NK-92 (cell line): ENCODE results near the gene ZNF32.

Source experiments
- DNase-seq: peaks from one replicate; lab custom pipeline; 2025; ENCODE audit not compliant: unreplicated experiment; lab: John Stamatoyannopoulos, UW

ZNF32 gene

DNA sequence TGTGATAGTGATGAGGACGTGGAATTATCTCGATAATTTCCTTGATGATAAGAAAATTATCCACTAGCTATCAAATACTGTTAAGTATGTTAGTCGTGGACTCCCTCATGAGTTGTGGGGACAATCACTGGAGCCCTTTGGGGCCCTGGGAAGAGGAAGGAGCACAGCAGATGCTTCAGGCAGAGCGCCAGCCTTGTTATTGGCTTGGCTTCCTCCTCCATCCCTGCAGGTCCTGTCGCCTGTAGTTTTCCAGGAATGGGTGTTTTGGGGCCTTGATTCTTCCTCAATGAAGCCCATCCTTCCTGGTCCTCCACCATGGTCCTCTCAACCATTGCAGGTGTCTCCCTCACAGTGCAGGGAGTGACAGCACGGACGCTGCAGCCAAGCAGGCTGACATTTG lies 32.5 kb upstream of the ZNF32 start:
- no peak for DNase-seq

DNA sequence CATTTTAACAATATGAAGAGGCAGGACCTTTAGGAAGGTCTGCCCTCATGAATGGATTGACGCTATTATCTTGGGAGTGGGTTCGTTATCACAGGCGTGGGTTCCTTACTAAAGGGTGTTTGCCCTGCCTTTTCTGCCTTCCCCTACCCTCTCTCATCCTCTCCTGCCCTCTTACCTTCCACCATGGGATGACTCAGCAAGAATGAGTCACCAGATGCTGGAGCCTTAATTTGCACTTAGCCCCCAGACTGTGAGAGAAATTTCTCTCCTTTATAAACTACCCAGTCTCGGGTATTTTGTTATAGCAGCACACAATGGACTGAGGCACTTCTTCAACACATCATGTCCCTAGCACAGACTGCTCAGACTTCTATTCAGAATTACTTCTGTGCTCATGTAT lies 31.4 kb upstream of the ZNF32 start:
- DNase-seq: no peak

DNA sequence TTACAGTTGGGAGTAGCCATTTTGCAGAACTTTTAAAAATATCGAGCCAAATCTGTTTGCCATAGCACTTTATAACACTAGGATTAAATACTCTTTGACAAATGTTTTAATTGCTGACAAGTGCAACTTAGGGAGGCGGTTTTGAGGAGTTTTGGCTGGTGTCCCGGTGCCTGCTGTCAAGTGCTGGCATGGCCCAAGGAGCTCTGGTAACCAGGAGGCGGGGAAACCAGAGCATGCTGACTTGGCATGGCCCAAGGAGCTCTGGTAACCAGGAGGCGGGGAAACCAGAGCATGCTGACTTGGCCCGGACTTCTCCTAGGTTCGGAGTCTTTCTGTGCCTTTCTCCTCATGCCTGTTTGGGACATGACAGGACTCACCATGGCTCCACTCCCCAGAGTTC lies 30.8 kb upstream of the ZNF32 start:
- no peak for DNase-seq

DNA sequence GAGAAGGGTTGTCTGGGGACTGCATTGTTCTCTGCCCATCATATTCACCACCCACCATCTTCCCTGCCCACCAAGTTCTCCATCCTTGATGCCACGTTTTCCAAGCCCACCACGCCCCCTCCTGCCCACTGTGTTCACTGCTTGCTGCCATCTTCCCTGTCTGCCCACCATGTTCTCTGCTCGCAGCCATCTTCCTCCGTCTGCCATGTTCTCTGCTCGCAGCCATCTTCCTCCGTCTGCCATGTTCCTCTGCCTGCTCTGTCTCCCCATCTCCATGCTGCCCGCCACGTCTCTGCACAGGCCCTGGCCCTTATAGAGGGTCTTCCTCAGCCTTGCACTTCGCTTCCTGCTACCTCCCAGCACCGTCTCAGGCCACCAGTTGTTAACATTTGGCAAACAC lies 30.0 kb upstream of the ZNF32 start:
- no peak for DNase-seq

DNA sequence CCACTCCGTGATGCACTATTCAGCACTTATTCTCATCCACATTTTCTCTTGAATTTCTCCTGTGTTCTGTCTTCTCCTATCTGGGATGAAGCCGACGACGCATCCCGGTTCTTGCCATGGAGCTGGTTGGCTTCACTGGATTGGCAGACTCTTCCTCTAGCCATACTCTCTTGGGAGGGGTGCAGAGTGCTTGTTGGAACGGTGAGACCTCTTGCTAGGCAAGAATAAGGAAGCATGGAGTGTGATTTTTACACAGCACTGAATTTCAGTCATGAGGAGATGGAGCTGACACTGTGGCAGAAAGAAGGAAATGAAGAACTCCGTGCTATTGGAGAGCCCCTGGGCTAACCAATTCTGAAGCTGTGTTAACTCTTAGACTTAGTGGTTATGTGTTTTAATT lies 28.2 kb upstream of the ZNF32 start:
- DNase-seq: no peak

DNA sequence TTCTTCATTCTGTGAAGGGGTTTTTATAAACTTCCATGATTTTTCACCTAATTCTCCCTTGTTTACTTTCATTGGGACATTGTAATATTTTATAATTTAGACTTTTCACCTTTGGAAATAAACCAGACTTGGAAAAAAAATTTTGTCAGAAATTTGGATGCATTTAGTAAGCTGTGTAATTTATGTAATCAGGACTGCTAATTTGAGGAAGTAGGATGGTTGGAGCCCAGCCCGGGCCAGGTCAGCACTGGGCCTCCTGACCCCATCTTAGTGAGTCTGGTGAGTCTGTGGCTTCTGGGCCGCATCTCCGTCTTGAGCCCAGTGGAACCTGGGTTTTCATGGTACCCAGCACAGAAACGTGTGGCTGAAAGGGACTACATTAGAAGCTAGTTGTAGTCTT lies 27.6 kb upstream of the ZNF32 start:
- DNase-seq: no peak

DNA sequence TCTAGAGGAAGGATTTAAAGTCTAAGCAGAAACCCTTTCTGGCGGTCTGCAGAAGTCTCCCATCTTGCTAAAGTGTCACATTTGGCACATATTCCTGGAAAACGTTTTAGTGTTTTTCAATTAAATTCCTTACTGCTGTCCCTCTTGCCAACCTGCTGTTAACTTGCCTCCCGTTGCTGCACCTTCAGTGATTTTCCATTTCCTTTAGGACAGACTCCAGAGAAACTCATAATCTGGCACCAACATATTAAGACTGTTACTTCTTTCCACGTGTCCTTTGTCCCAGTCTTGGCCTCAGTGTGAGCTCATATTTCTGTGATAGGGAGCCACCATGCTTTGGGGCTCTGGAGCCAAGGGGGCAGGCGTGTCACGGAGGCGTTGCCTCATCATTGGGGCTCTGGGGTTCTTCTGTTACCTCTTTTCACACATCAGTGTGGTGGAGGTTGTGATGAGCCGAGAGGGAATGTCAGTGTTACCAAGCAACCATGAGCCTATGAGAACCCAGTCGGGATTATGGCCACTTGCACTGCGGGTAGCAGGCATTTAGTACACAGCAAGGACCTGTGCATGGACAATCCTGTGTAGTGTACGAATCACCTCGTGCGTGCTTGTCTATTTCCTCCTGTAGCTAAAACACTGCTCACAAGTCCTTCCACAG lies 26.0 kb upstream of the ZNF32 start:
- no peak for DNase-seq

DNA sequence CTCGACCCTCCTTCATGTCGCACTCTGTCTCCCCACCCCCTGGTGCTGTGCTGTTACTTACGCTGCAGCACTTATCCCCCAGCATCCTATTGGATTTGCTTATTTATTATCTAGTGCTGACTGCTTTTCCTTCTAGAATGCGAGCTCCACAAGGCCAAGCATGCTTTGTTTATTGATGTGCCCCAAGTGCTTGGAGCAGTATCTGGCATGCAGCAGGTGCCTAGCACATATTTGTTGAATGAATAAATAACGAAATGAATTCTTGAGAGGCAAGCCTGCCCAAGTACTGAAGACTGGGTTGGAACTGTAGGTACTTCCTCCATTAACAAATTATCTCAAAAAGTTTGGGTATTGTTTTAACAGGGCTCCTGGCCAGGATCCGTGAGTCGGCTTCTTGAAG lies 24.8 kb upstream of the ZNF32 start:
- DNase-seq: no peak

DNA sequence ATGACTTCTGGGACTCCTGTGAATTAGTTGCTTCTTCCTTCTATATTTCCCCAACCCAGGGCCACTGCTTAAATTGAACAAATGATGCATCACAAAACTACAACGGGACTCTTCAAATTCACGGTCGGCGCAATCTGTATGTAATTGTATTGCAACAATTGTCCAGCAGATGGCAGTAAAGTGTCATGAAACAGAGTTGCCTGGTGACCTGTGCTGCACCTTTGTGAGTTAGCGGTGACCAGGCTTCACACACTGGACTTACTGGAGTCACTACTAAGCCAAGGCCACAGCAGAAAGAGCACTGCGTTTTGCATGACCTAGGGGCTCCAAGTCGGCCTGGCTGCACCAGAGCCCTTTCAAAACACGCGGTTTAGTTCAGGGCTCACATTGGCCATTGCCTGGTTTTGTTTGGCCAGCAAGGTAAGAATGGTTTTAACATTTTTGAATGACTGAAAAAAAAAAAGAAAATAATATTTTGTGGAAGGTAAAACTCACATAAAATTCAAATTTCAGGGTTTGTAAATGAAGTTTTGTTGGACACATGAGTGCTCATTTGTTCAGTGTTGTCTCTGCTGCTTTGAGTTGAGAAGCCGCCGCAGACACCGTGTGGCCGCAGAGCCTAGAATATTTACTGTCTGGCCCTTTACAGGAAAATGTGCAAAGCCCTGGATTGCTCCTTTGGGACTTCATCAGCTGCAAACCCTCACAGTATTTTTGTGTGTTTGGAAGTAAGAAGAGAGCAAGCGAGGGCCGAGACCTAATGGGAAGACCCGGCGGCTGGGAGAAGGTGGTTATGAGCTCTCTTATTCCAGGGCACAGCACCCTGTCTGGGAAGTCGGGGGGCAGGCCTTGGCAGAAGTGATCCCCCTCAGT lies 23.2 kb upstream of the ZNF32 start:
- DNase-seq: no peak

DNA sequence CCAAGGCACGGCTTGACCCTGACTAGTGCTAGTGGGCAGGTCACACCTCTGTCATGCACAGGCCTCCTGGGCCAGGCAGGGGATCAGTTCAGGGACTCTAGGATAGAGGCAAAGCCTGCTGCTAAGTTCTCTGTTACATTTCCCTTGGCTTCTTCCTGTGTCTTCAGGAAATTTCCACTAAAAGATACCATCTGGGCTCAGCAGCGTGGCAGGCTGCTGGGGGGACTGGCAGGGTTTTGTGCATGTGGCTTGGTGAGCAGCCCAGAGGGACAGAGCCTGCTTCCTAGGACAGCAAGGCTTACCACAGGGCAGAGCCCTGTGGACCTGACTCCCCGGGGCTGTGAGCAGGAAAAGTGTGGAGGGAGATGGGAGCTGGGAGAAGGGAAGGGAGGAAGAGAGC lies 20.7 kb upstream of the ZNF32 start:
- no peak for DNase-seq

DNA sequence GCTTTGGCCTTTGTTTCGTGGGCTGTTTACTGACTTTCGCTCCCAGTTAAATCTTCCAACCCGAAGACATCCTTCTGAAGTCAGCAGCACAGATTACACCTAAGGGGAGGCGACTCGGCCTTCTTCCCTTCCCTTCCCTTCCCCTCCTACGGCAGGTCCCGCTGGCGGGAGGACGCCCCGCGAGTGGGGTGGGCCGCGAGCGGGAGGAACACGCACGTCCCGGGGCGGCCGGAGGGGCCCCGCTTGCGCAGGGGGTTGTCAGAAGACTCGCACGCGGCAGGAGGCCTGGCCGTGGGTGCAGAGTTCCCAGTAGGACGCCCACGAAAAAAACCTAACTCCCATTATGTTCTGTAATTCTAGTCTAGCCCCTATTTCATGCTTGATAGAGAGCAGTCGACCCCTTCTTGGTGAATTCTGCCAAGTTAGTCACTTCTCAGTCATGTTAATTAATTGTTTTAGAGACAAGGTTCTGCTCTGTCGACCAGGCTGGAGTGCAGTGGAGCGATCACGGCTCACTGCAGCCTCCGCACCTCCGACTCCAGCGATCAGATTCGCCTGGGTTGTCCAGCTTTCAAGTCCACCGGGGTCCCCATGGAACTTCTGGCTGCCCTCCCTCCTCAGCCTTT lies 19.2 kb upstream of the ZNF32 start:
- DNase-seq: no peak

DNA sequence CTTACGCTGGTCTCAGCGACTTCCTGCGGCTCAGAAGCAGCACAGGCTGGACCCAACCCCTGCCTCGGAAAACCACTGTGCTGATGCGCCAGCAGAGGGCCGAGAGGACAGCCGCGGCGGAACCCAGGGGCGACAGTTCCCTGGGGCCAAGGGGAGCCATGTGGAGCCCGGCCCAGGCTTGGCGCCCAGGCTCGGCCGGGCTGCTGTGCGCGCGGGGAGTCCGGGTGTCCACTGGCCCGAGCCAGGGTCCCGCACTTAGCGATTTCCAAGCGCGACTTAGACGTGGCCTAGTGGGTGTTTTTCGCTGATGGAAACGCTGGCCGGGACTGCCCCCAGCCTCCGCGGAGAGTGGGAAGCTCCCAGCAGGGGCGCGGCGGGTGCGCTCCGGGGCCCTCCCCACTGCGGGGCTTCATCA lies 18.6 kb upstream of the ZNF32 start:
- DNase-seq: no peak

DNA sequence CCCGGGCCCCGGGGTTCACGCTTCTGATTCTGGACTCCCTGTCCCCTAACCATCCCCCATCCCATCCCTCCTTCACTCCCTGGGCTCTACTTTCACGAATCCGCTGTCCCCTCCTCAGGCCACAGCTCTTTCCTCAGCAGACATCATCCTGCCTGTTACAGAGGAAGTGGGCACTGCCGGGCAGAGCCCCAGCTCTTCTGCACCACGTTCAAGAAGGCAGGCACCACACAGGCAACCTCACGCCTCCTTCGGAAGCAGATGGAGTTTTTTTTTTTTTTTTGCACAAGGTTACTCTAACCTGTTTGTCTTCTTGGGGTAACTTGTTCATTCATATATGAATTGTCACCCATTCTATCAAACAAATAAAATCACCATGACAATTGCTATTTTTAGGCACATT lies 17.9 kb upstream of the ZNF32 start:
- DNase-seq: no peak

DNA sequence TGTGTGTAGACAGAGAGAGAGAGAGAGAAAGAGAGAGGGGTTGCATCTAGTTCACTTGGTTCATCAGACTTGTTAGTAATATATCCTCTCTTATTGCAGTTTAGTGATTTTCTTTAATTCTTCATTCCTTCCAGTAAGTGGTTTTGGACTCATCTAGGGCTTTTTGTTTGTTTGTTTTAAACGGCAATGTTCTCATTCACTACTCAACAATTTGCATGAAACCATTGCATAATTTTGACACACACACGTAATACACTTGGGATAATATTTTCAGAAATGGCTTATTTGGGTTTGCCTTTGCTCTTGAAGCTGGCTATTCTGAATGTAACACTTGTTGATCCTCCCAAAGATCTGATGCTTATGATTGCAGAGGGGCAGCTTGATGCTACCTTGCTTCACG lies 16.4 kb upstream of the ZNF32 start:
- DNase-seq: no peak

DNA sequence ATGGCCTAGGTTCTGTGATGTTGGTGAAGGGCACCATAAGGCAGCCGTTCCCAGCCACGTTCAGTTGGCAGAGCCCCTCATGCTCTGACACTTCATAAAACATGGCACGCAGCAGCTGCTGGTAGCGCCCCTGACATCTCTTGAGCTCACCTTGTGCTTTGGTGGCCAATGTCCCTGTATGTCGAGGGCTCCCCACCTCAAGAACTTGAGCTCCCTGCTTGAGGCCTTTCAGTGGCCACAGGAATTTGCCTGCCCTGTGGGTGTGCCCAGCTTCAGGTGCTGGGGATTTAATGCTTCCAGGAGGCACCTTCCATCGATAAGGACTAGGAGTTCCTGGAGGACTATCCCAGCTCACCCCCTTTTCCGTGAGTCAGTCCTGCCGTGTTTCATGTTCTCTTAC lies 9.5 kb upstream of the ZNF32 start:
- DNase-seq: no peak

DNA sequence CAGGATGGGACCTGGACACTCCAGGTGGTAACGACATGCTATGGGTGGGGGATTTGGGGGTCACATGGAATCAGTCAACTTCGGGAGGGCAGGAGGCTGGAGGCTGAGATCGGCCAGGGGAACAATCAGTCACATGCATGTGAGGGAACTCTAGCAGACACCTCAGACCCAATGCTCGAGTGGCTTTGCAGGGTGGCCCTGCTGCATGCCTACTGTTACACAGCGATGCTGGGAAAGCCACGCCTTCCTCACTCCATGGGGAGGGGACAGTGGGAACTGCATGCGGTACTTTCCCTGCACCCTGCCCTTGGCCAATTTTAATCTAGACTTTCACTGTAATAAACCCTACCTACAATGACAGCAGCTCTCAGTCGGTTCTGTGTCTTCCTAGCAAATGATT lies 6.6 kb upstream of the ZNF32 start:
- no peak for DNase-seq

DNA sequence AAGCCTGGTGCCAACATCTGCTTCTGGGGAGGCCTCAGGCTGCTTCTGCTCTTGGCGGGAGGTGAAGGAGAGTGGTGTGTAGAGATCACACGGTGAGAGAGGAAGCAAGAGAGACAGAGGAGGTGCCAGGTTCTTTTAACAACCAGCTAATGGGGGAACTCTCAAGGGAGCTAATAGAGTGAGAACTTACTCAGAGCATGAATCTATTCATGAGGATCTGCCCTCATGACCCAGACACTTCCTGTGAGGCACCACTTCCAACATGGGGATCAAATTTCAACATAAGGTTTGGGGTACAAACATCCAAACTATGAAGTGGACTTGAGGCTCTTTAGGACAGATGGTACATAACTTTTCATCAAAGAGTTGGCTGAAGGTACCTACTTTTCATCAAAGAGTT lies 5.1 kb upstream of the ZNF32 start:
- no peak for DNase-seq

DNA sequence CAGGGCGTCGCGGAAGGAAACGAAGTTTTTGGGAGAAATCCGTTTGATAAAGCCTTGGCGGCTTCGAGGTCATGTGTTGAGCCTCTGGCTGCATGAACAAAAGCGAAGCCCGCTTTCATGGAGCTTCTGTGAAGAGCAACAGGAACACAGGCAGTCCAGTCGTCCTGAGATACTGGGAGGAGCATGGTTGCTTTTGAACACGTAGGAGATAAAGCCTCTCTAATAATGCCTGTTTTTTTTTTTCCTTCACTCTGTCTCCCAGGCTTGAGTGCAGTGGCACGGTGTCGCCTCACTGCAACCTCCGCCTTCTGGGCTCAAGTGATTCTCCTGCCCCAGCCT lies 473 bp upstream of the ZNF32 start:
- no peak for DNase-seq

DNA sequence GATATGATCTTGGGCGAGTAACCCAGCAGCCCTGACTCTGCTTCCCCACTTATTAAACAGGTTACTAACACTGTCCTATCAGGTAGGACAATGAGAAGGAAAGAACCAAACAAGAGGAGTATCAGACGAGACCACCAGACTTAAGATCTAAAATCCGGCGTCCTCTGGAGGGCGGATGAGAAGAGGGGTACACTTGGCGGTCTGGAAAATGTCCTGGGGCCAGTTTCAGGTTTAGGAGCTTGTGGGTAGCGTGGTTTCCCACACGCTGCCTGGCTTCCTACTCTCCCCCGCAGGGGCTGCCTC lies 635 bp downstream of the ZNF32 start:
- DNase-seq: no peak

DNA sequence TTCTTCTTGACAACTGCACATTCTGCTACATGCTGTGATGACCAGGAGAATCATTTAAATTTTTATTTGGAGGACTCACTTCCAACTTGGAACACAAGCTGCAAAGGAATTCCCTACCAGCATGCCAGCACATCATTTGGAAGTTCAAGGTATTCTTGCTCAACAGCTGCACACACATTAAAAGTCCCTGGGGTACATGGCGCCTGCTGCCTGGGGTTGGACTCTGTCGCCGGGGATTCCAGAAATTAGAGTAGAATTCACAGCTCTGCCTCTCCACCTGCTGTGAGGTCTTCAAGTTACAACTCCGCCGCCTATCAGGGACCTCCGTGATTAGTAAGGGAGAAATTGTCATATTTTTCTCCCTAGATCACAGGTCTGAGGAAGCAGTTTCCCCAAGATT lies 1.1 kb downstream of the ZNF32 start:
- DNase-seq: no peak

DNA sequence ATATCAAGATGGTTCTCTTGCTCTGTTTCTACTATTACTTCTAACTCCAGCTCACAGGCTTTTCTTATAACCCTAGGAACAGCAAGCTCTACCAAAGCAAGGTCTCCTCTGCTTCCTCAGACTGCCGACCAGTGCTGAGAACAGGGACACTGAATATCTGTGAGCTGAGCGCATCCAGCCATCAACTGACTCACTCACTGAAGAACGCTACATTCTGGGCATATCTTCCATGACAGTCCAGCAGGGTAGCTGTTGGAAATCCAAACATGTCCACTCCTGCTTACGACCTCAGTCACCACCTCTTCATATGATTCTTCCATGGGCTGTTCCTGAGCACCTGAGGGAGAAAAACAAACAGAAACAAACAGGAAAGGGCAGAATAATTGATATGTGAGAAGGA lies 2.8 kb downstream of the ZNF32 start:
- no peak for DNase-seq

DNA sequence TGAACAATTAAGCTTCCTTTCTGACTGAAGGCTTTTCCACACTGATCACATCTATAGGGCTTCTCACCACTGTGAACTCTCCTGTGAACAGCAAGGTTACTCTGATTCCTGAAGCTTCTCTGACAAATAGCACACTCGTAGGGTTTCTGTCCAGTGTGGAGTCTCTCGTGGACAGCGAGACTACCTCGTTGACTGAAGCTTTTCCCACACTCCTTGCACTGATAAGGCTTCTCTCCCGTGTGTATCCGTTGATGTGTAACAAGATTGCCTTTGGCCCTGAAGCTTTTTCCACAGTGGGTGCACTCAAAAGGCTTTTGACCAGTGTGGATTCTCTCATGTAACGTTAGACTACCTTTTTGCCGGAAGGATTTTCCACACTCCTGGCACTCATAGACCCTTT lies 4.4 kb downstream of the ZNF32 start:
- no peak for DNase-seq

DNA sequence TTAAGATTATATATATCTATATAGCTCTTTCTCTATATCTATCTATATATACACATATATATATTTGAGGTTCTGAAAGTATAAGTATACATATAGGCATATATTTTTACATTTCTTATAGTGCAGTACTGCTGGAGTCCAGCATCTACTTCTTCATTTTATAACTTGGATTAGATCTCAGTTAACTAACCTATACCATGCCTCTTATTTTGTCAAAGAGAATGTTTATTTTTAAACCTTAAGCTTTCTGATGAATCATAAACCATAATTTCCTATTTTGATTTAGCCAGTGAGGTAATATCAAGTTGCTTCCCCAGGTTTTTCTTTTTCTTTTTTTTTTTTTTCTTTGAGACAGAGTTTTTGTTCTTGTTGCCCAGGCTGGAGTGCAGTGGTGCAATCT lies 8.1 kb downstream of the ZNF32 start:
- no peak for DNase-seq
